ENCODE data around the gene VPS41.

DNA sequence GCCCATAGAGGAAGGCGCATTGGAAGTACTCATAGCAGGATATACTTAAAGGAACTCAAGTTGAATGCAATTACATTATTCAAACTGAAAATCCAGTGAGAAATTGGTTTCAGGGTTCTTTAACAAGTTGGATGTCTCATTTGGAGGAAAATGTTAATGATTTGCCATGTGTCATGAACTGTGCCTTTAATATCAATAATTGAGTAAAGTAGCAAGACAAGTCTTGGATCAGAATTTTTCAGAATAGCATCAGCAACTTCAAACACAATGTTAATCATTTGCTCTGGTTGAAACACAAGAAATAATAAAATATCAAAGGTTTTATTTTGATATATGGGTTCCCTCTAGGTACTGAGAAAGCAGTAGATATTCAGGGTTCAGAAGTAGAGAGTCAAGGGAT, 44.2 kb upstream of the VPS41 start:
- no peak for TF ChIP-seq MEF2A (IDR thresholded peaks at IDR 0.05; ENCODE audit: insufficient read depth, low read depth, low read length)
- no peak for TF ChIP-seq ZNF274 (IDR thresholded peaks at IDR 0.05; ENCODE audit: insufficient read depth, insufficient read length)
- TF ChIP-seq POLR2A (IDR thresholded peaks at IDR 0.05; ENCODE audit: low read depth, low read length) = no peak
- no peak for TF ChIP-seq RELA (IDR thresholded peaks at IDR 0.05; ENCODE audit: borderline replicate concordance, partially characterized antibody)
- TF ChIP-seq, protein P1, sequence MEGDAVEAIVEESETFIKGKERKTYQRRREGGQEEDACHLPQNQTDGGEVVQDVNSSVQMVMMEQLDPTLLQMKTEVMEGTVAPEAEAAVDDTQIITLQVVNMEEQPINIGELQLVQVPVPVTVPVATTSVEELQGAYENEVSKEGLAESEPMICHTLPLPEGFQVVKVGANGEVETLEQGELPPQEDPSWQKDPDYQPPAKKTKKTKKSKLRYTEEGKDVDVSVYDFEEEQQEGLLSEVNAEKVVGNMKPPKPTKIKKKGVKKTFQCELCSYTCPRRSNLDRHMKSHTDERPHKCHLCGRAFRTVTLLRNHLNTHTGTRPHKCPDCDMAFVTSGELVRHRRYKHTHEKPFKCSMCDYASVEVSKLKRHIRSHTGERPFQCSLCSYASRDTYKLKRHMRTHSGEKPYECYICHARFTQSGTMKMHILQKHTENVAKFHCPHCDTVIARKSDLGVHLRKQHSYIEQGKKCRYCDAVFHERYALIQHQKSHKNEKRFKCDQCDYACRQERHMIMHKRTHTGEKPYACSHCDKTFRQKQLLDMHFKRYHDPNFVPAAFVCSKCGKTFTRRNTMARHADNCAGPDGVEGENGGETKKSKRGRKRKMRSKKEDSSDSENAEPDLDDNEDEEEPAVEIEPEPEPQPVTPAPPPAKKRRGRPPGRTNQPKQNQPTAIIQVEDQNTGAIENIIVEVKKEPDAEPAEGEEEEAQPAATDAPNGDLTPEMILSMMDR (IDR thresholded peaks at IDR 0.05 in 2 of 3, conservative IDR thresholded peaks at IDR 0.05 in 1 of 3; ENCODE audit: control insufficient read depth in 2 of 3, extremely low read depth in 1 of 3, insufficient read depth in 1 of 3, low read depth in 3 of 3, low read length in 3 of 3) = no peak
- no peak for TF ChIP-seq NFXL1 (IDR thresholded peaks at IDR 0.05; ENCODE audit: borderline replicate concordance)
- TF ChIP-seq MYC (IDR thresholded peaks at IDR 0.05; ENCODE audit: insufficient read depth, insufficient read length, insufficient replicate concordance, low read length, severe bottlenecking) = no peak
- no peak for TF ChIP-seq RAD21 (IDR thresholded peaks at IDR 0.05; ENCODE audit: insufficient read depth, low read depth, low read length)
- TF ChIP-seq SREBF2 (IDR thresholded peaks at IDR 0.05; ENCODE audit: low read length) = no peak
- TF ChIP-seq JUND (IDR thresholded peaks at IDR 0.05; ENCODE audit: low read depth, low read length) = no peak
- no peak for TF ChIP-seq EZH2 (IDR thresholded peaks at IDR 0.05; ENCODE audit: borderline replicate concordance, control insufficient read depth, low read depth, low read length)
- TF ChIP-seq ZNF384 (IDR thresholded peaks at IDR 0.05; ENCODE audit: borderline replicate concordance, low read depth, low read length) = no peak
- no peak for TF ChIP-seq EP300 (IDR thresholded peaks at IDR 0.05; ENCODE audit: borderline replicate concordance in 1 of 2, control insufficient read depth in 1 of 2, low read depth in 2 of 2, low read length in 2 of 2)
- TF ChIP-seq RCOR1 (conservative IDR thresholded peaks at IDR 0.05; ENCODE audit: low read depth, low read length) = no peak
